HG02885 (cell line): ENCODE measurements around the gene RPS3.

Experiments
- ATAC-seq: cut with Tn5 transposase; IDR thresholded peaks from one replicate; pipeline ENCODE4 v1.9.1; 2021; ENCODE audit warnings: mild to moderate bottlenecking; ENCODE audit not compliant: unreplicated experiment, poor library complexity

The RPS3 gene

GRCh38 chr11:75453916-75454655 lies 54.8 kb downstream of the RPS3 start:
- no peak for ATAC-seq

DNA sequence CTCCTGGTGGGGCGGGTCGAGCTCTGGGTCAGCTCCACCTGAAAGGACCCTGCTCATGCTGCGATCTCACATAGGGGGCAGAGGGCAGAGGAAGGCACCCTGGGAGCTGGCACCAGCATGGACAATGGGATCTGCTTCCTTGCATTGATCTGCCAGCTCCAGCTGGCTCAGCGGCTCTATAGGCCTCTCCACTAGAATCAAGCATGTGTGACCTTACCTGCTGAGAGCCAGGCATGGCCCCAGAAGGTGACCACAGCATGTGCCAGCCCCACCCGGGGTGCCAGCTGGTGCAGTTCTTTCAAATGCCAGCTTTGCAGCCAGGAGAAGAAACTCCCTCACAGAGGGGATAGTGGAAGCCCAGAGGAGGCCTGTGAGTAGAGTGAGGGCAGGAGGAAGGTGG lies 55.7 kb downstream of the RPS3 start:
- ATAC-seq = no peak
